ENCODE measurements around the gene IFFO2. TPM values are rescaled to one million over a fixed set of nuclear protein-coding genes. Genes with fewer than 3 reads are reported as not detected.

Gene IFFO2
- total RNA-seq, 1 experiment from 2014 or later: 11.7 TPM

DNA sequence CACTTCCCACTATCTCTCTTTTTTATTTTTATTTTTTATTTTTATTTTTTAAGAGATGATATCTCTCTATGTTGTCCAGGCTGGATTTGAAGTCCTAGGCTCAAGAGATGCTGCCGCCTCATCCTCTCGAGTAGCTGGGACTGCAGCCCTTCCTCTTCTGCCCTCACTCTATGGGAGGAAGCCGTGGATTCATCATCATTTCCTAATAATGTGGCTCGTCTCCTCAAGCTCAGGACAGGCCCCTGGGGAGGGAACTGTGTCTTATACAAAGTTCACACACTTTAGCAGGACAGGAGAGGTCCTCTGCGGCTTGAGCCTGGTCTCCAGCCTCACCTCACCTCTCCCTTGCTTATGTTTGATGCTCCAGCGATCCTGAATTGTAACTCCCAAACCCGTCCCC, 16.5 kb upstream of the IFFO2 start:
- Histone ChIP-seq H3K4me2 (no peak overlapping the region), H3K79me2 (ENCODE audit: low read depth) (no peaks in the 10 kb centered on the region), H2AFZ (no peak overlapping the region), H3K27me3 (ENCODE audit: insufficient read depth, low read depth) (no peaks in the 10 kb centered on the region), H3K27ac (no peak overlapping the region), H3K9me2 (ENCODE audit: insufficient read depth) (no peaks in the 10 kb centered on the region), H4K20me1 (ENCODE audit: insufficient read depth) (no peaks in the 10 kb centered on the region), H3F3A (ENCODE audit: insufficient read depth, low read depth) (0 out of 2 replicates have a peak, but pooled peaks cover 4% of the 10 kb centered on the region), H3K36me3 (ENCODE audit: low read depth) (no peaks in the 10 kb centered on the region), H3K4me1 (replicated peaks; ENCODE audit: insufficient read depth) (peaks cover 10% of the 10 kb centered on the region; the same call in 1 of the 2 replicates), H3K9me3 (ENCODE audit: insufficient read depth, low read depth) (no peaks in the 10 kb centered on the region), H3K4me3 (no peak overlapping the region)
- POLR2A ChIA-PET (ENCODE audit: unreplicated experiment): no interaction called here
- intact Hi-C loops (cut with micrococcal nuclease; ENCODE audit: unreplicated experiment): loop anchor here (2.0 kb wide), 2 partner anchors 38 to 60 kb away; no protein-coding TSS in a partner anchor
- DNase-seq: no peak
- no TSS peak for BruUV-seq (replicated peaks)
- no peak for TF ChIP-seq EZH2 (IDR thresholded peaks at IDR 0.05; ENCODE audit: low read depth)
- TF ChIP-seq, protein P1, sequence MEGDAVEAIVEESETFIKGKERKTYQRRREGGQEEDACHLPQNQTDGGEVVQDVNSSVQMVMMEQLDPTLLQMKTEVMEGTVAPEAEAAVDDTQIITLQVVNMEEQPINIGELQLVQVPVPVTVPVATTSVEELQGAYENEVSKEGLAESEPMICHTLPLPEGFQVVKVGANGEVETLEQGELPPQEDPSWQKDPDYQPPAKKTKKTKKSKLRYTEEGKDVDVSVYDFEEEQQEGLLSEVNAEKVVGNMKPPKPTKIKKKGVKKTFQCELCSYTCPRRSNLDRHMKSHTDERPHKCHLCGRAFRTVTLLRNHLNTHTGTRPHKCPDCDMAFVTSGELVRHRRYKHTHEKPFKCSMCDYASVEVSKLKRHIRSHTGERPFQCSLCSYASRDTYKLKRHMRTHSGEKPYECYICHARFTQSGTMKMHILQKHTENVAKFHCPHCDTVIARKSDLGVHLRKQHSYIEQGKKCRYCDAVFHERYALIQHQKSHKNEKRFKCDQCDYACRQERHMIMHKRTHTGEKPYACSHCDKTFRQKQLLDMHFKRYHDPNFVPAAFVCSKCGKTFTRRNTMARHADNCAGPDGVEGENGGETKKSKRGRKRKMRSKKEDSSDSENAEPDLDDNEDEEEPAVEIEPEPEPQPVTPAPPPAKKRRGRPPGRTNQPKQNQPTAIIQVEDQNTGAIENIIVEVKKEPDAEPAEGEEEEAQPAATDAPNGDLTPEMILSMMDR (conservative IDR thresholded peaks at IDR 0.05): no peak
- CTCF ChIA-PET: interaction anchor here (1.0 to 1.4 kb wide), 3 partner anchors 49 to 61 kb away, joined by 3 to 5 read pairs (median 4); no protein-coding TSS in a partner anchor

DNA sequence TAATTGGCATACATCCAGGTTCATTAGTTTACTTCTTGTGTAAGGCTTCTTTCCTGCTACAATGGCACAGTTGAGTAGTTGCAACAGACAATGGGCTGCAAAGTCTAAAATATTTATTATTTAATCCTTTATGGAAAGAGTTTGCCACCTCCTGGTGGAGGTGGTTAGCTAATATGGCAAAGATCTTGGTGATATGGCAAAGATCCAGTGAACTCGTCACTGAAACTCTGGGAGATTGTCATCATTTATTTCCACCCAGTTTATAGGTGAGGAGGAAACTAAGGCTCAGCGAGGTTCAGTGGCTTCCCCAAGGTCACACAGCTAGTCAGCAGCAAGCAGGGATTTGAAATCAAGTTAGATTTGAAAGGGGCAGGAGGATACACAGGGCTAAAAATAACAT, 16.1 kb upstream of the IFFO2 start:
- DNase-seq: peak in 1 of 2 experiments; percentile 56
- POLR2A ChIA-PET (ENCODE audit: unreplicated experiment): interaction anchor here (0.6 kb wide), 2 partner anchors 23 to 37 kb away, joined by 4 to 6 read pairs; no protein-coding TSS in a partner anchor
- H3K4me2 ChIP-seq: no peak overlapping the region
- no peaks in the 10 kb centered on the region for H3K9me3 ChIP-seq (ENCODE audit: insufficient read depth, low read depth)
- CTCF ChIA-PET: interaction anchor here (1.0 to 1.4 kb wide), 3 partner anchors 49 to 60 kb away, joined by 3 to 5 read pairs (median 4); no protein-coding TSS in a partner anchor
- TF ChIP-seq EZH2 (IDR thresholded peaks at IDR 0.05; ENCODE audit: low read depth): no peak
- TF ChIP-seq, protein P1 (conservative IDR thresholded peaks at IDR 0.05): peak; percentile 31; the same call in 1 of the 2 replicates
- no peaks in the 10 kb centered on the region for H3K36me3 ChIP-seq (ENCODE audit: low read depth)
- H4K20me1 ChIP-seq (ENCODE audit: insufficient read depth): no peaks in the 10 kb centered on the region
- no peaks in the 10 kb centered on the region for H3K27me3 ChIP-seq (ENCODE audit: insufficient read depth, low read depth)
- intact Hi-C loops (cut with micrococcal nuclease; ENCODE audit: unreplicated experiment): loop anchor here (2.0 kb wide), 2 partner anchors 38 to 60 kb away; no protein-coding TSS in a partner anchor
- 0 out of 2 replicates have a peak, but pooled peaks cover 4% of the 10 kb centered on the region for H3F3A ChIP-seq (ENCODE audit: insufficient read depth, low read depth)
- no peak overlapping the region for H3K27ac ChIP-seq
- BruUV-seq (replicated peaks): no TSS peak
- peaks cover 10% of the 10 kb centered on the region; the same call in 1 of the 2 replicates for H3K4me1 ChIP-seq (replicated peaks; ENCODE audit: insufficient read depth)
- no peaks in the 10 kb centered on the region for H3K79me2 ChIP-seq (ENCODE audit: low read depth)
- no peak overlapping the region for H3K4me3 ChIP-seq
- no peaks in the 10 kb centered on the region for H3K9me2 ChIP-seq (ENCODE audit: insufficient read depth)
- H2AFZ ChIP-seq: no peak overlapping the region

DNA sequence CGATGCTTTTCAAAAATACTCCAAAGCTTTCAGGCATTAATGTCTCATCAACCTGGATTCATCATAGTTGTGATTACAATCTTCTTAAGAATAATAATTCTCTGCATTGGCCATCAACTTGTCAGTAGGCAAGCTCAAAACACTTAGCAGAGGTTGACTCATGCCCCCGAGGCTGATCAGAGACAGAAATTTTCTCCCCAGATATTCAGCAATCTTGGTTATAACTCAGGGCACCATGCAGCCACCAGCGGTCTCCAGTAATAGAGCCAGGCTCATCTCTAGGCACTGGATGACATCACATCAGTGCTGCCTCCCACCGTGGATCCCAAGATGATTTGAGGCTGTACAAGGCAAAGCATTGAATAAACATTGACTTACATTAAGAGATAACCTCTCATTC, 14.3 kb upstream of the IFFO2 start:
- Histone ChIP-seq H3K4me1 (replicated peaks; ENCODE audit: insufficient read depth) (peaks cover 18% of the 10 kb centered on the region), H3K9me2 (ENCODE audit: insufficient read depth) (no peaks in the 10 kb centered on the region), H3K27me3 (ENCODE audit: insufficient read depth, low read depth) (no peaks in the 10 kb centered on the region), H3K27ac (no peak overlapping the region), H2AFZ (no peak overlapping the region), H3K36me3 (ENCODE audit: low read depth) (no peaks in the 10 kb centered on the region), H3K4me3 (no peak overlapping the region), H4K20me1 (ENCODE audit: insufficient read depth) (no peaks in the 10 kb centered on the region), H3K9me3 (ENCODE audit: insufficient read depth, low read depth) (no peaks in the 10 kb centered on the region), H3K79me2 (ENCODE audit: low read depth) (no peaks in the 10 kb centered on the region), H3K4me2 (no peak overlapping the region), H3F3A (ENCODE audit: insufficient read depth, low read depth) (peaks cover 13% of the 10 kb centered on the region; the same call in 1 of the 2 replicates)
- ChIA-PET CTCF (no interaction called here), POLR2A (ENCODE audit: unreplicated experiment) (no interaction called here)
- TF ChIP-seq, protein P1 (conservative IDR thresholded peaks at IDR 0.05): no peak
- TF ChIP-seq EZH2 (IDR thresholded peaks at IDR 0.05; ENCODE audit: low read depth): no peak
- intact Hi-C loops (cut with micrococcal nuclease; ENCODE audit: unreplicated experiment): no loop called here
- DNase-seq: no peak
- BruUV-seq (replicated peaks): no TSS peak

All from PC-9 (cell line).